Measurements from ENCODE around the gene KCNJ9.
A peak's percentile ranks its signal among the peaks of the same experiment; 100 is the strongest.
"Not testable (repeated sequence)": the region's sequence is repeated elsewhere in the genome, so short reads cannot be mapped to it uniquely, and the experiment has no call there.

The KCNJ9 gene

DNA sequence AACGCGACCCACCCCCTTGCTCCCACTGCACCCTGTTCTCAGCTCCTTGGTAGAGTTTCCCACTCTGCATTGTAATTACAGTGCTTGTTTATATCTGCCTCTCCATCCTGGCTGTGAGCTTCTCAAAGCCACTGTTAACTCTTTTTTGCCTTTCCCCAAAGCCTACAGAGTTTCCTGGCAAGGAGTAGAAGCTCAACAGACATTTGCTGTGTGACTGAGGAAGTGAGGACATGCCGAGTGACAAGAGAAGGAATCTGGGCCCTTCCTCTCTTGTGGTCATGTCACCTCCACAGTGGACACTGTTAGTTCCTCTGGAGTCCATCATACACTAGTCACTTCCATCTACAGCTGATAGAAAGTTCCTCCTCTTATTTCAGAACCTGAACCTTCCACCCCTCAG, 23.1 kb downstream of the KCNJ9 start:
- DNase-seq = no peak

DNA sequence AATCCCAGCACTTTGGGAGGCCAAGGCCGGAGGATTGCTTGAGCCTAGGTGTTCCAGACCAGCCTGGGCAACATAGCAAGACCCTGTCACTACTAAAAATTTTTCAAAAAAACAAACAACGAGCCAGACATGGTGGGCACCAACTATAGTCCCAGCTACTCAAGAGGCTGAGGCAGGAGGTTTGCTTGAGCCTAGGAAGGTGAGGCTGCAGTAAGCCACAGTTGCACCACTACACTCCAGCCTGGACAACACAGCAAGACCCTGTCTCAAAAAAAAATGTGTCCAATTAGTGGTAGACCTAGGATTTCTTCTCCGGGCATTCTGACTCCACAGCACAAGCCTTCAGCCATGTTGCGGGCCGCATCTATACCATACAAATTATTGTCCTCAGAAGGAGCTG, 23.8 kb downstream of the KCNJ9 start:
- no peak for DNase-seq

DNA sequence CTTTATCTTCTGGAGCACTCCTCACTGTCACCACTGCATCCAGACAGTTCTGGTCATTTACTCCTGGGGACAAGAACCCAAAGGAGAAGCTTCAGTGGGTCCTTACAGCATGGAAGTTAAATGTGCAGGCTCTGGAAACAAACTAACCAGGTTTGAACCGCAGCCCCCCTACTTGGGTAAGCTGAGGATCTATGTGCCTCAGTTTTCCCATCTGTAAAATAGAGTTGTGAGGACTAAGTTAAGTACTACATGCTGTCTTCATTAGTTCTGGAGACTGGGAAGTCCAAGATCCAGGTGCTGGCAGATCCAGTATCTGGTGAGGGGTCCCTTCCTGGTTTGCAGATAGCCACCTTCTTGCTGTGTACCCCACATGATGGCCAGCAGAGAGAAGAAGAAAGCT, 26.2 kb downstream of the KCNJ9 start:
- no peak for DNase-seq

DNA sequence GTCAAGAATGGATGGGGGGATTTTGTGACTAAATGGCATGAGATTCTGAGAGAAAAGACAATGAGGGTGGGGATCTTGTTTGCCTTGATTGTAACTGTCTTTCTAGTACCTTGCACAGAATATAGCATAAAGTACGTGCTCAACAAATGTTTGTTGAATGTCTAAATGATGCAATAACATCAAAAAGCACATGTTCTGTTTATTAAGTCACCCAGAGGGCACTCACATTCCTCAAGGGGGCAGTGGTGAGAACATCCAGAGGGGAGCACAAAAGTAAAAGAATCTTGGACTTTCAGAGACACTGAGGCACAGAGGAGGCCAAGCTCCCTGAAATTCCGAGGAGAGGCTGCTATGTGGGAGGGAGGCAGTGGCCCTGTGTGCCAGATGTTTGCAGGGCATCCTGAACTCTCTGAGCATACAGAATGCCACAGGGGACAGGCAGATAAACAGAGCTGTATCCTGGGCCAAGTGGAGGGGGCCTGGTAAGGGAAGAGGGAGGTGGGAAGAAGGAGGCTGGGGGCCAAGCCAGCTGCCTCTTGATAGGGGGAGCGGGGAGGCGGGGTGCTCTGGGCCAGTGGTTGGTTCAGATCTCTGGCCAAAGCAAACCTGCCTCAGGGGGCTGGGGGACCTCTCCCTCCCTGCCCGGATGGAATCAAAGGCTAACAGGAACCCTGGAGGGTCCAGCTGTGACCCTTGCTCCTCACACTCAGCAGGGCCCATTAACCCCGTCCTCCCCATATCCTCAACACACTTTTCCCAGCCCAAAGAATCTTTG, 27.7 kb downstream of the KCNJ9 start:
- peak; percentile 64 for DNase-seq

DNA sequence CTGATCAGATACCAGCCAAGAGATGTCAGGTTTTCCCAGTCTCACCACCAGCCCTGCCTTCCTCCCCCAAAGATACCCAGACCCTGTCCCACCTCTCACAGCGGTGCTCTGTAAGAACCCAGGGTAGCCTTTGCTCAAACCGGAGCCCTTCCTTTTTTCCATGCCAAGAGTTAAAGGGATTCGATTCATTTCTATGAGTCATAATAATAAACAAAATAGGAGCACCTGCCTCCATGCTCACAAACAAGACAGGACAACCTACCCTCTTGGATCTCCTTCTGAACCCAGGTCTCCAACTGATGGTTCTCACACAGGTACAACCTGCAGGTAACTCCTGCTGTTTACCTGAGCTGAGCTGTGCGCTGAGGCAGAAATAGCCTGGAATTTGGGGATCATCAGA, 28.3 kb downstream of the KCNJ9 start:
- DNase-seq = no peak

DNA sequence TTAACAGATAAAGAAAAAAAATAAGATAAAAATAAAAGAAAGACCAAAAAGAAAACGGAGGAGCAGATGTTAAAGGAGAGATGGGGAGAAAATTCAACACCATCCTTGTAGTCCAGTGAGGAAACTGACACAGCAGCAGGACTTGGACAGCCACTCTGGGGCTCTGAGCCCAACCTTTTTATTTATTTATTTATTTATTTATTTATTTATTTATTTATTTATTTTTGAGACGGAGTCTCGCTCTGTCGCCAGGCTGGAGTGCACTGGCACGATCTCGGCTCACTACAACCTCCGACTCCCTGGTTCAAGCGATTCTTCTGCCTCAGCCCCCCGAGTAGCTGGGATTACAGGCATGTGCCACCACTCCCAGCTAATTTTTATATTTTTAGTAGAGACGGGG, 30.1 kb downstream of the KCNJ9 start:
- not testable (repeated sequence) for DNase-seq

DNA sequence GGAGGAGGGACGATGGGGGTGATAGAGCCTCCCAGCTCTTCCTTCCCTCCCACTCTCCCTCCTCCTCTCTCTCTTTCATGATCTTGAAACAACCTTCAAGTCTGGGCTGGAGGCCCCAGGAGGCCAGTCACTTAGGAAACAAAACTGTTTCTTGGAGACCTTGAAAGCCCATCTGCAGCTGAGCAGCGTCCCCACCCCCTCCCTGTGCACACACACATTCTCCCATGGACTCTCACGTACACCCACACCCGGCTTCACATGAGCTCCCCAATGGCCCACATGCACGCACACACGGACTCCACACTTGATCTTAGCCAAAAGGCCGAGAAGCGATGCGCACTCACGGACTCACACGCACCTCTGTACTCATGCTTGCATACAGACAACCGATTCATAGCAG, 31.0 kb downstream of the KCNJ9 start:
- no peak for DNase-seq

DNA sequence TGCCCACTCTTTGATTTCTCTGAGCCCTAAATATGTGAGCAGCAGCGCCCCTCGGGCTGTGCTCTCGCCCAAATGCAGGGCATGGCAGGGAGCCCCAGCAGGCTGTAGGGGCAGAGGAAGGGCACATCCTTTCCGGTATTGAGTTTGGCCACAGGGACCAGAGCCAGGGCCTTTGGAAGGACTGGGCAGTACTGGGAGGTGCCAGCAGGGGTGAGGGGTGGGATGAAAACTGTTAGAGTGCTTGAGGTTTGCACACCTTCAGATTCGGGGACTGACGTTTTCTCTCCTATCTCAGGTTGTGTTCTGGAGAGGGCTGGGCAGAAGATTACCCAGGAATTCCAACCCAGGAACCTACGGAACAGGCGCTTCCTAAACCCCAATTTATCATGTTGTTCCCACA, 32.1 kb downstream of the KCNJ9 start:
- no peak for DNase-seq

DNA sequence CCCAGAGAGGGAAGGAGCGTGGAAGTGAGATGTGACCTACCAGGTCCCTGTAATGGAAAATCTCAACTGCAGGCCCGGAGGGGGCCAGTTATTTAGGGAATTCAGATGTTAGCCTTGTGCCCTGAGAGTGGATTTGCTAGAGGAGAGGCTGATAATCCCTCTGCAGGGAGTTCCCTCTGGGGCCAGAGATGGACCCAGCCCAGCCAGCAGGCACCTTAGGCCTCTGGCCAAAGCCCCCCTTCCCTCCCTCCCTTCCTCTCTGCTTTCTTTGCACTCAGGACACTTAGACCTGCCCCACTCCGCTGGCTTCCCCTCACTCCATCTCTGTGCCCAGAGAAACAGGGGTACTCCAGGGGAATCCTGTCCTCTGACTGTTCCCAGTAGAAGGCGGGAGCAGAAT, 32.7 kb downstream of the KCNJ9 start:
- DNase-seq = no peak

DNA sequence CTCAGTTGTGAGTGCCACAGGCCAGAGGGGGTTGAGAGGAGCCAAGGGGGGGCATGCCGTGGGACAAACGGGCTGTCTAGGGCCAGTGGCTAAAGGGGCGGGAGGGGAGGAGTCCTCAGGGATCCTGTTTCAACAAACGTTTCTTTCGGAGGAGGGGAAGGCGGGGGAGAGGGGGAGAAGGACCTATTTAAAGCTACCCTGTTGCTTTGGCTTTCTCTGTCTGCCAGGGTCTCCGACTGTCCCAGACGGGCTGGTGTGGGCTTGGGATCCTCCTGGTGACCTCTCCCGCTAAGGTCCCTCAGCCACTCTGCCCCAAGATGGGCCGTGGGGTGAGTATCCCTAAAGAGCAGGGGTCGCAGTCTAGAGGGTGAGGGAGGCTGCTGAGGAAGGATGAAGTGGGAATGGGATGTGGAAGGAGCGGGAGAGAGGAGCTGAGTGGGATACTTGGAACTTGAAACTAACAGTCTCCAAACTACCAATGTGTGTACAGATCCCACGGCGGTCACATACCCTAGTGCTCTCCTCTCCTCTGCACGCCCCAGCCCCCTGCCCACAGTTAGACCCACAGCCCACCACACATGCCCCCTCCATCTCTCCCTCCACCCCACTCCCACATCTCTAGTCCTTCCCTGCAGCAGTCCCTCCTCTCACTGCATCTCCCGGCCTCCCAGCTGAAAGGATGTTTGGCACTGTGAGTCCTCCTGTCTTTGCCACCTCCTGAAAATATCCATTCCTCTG, 34.4 kb downstream of the KCNJ9 start, which contains the start of gene ATP1A2:
Gene ATP1A2 (plus strand): TSS at position 215 of the 738 bp plus-strand sequence. CDS start 103 bp downstream, at position 318.
- DNase-seq = no peak

DNA sequence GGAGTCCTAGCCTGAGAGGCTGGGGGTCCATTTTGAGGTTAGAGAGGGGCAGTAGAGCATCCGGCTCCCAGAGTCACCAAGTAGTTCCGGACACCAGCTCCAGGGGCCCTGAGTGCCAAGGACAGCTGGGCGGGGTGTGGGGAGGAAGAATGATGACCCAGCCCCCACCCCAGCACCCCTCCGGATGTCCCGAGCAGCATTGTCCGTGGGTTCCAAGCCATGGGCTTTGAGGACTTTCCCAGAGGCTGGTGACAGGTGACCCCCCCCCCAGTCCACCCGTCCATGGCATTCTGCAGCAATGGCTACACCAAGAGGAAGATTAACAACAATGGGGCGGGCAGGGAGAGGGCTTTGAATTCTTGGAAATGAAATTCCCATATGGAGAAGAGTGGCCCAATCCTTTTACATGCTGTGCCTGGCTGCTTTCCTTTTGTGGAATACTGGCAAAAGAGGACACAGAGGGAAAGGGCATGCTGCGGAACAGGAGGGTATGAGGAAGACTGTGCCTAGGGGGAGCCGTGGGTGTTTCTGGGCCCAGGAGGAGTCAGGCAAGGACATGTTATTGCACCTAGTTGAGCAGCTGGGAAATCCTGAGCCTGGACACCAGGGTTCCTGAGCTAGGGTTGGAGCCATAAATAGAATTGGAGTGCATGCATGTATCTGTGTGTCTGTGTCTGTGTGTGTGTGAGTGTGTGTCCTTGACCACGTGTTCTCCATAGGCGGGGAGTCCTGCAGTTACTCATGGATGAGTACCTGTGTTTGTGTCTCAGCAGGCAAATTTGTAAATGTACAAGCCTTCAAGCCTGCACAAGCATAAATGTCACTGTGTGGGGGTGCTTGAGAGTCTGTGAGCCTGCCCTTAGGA, 35.2 kb downstream of the KCNJ9 start:
- peak; percentile 31 for DNase-seq

DNA sequence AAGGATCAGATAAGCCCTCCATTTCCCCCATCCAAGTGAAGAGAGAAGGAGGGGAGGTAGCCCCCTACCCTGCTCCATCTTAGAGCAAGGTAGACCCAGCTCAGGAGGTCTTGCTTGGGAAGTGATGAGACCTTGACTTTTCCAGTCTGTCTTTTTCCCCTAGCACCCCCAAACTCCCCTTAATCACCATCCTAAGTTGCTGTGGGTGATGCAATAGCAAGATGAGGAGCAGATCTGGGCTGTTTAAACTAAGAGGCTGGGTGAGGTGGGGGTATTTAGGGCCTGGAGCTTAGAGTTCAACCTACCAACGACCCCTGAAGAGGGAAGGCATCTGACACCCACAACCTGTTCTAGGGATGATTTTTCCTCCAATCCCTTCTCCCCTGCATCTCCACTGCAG, 36.0 kb downstream of the KCNJ9 start:
- DNase-seq = no peak

DNA sequence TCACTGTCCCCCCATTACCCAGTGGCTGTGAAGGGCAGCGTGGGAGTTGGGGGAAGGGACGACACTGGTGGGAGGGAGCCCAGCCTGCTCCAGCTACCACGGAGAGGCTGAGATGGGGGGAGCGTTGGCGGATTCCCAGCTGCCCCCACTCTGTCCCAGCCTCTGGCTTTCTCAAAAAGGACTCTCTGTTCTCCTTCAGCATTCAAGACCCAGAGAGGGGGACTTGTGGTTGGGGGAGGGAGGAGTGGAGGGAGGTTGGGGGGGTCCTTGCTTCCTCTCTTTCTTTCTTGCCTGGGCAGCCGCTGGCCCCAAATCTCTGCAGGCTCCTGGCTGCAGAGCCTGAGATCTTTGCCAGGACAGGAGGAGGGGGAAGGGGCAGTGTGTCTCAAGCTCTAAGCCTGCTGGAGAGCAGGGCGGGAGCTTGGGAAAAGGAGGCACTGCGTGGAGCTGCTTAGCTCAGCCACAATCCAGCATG, 36.4 kb downstream of the KCNJ9 start:
- peak; percentile 28 for DNase-seq

DNA sequence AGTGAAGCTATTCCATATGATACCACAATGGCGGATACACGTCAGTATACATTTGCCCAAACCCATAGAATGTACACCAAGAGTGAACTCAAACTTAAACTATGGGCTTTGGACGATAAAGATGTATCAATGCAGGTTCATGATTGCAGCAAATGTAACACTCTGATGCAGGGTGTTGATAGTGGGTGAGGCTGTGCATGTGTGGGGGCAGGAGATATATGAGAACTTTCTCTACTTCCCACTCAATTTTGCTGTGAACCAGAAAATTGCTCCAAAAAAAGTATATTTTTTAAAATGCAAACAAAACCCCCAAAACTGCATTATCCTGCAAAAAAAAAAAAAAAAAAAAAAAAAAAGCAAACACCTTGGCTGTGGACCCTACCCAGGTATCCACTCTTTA, 37.6 kb downstream of the KCNJ9 start:
- no peak for DNase-seq

DNA sequence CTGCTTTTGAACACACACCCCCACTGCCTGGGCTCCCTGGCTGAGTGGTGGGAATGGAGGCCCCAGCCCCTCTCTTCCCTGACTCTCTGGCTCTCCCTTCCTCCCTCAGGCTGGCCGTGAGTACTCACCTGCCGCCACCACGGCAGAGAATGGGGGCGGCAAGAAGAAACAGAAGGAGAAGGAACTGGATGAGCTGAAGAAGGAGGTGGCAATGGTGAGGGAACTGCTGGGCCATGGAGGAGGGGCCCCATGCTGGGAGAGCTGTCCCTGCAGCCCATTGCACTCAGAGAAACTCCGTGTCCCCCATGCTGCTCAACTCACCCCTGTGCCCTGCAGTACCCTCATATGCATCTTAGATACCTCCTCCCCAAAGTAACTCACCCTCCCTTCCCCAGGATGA, 39.5 kb downstream of the KCNJ9 start:
- no peak for DNase-seq

DNA sequence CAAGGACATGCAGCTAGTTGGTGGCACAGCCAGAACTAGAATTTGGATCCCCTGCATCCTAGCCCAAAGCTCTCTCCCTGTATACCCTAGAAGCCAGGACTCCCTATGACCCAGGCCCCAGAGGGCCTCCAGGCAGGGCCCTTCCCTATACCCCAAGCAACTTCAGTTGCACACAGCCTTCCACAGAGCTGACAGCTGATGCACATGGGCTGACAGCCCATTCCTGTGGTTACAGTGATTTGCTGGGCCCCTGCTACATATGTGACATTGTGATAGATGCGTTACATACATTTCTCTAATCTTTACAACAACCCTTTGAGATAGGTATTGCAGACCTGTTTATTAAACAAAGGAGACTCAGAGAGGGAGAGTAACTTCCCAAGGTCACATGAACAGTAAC, 40.0 kb downstream of the KCNJ9 start:
- no peak for DNase-seq

DNA sequence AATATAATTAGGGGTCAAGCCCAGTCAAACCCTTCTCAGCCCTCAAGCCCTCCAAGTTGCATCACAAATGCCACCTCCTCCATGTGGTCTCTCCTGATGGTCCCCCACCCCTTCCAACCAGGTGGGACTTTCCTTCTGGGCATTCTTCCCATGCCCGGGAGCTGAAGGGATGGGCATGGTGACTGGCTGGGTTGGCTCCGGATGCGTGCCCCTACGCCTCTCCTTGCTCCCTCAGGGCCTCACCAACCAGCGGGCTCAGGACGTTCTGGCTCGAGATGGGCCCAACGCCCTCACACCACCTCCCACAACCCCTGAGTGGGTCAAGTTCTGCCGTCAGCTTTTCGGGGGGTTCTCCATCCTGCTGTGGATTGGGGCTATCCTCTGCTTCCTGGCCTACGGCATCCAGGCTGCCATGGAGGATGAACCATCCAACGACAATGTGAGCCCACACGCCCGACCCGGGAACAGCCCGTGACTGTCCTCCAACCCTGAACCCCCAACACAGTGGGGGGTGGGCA, 41.7 kb downstream of the KCNJ9 start:
- no peak for DNase-seq

DNA sequence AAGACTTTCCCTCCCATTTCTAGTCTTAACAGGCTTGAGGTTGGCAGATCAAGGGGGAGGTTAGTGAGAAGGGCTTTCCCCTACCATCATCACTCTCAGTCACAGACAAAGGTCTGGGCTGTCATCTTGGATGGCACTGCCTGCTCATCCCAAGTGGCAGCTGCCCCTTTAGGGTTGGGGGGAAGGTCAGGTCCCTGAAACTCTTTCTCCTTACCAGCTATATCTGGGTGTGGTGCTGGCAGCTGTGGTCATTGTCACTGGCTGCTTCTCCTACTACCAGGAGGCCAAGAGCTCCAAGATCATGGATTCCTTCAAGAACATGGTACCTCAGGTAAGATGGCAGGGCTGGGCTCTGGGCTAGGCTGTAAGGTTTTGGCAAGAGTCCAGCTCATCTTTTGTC, 42.4 kb downstream of the KCNJ9 start:
- no peak for DNase-seq

DNA sequence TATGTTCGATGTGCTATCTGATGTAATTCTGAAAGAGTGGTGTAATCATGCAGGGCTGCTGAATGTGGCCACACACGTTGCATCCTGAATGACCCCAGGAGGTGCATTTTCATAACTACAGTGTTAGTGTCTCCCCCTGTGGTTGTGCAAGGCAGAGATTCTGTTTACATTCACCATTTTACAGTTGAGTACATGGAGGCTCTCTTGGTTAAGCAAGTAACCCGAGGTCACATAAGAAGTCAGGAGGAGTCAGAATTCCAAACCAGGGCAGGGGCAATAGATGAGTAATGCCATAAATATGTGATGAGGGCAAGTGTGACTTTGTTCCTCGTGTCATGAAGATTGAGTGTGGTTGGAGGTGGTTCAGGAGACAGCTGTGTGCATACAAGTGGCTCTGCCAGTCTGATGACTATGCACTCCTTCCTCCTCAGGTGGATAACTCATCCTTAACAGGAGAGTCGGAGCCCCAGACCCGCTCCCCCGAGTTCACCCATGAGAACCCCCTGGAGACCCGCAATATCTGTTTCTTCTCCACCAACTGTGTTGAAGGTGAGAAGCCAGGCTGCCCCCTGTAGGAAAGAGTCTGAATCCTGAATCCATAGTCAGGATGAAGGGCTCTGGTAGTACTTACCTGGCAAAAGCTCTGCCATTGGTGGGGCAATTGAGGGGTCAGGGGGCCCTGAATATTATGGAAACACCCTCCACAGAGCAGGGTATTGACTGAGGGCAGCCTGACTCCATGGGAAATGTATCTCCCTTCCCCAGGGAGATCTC, 43.6 kb downstream of the KCNJ9 start:
- DNase-seq = peak; percentile 92

DNA sequence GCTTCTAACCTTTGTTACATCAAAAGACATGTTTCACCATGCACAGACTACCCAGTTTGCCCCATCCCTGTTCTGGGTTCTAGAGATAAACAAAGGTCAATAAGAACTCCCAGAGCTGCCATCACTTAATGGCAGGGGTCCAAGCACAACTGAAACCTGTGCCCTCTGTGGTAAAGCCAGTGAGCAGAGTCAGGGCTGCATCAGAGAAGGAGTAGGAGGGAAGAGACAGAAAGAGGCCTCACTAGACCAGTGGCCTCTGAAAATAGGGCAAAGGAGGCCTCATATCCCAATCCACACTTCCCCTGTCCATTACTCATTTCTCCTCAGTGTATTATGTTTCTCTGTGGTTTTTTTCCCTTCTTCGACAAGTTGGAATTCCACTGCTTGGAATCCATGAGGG, 44.4 kb downstream of the KCNJ9 start:
- DNase-seq = peak; percentile 30

DNA sequence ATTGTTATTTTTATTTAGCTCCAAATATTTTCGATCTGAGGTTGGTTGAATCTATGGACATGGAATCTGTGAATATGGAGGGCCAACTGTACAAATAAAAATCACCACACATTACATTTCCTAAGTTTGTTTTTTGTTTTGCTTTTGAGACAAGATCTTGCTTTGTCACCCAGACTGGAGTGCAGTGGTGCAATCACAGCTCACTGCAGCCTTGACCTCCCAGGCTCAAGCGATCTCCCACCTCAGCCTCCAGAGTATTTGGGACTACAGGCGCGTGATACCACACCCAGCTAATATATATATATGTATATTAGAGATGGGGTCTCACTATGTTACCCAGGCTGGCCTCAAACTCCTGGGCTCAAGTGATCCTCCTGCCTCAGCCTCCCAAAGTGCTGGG, 45.0 kb downstream of the KCNJ9 start:
- not testable (repeated sequence) for DNase-seq

DNA sequence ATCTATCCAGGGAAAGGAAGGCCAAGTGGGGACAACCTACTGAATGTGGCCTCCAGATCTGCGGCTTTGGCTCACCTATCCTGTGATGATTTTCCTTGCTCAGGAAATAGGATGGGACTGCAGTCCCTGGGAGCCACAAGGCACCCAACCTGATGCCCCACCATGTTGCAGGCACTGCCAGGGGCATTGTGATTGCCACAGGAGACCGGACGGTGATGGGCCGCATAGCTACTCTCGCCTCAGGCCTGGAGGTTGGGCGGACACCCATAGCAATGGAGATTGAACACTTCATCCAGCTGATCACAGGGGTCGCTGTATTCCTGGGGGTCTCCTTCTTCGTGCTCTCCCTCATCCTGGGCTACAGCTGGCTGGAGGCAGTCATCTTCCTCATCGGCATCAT, 46.0 kb downstream of the KCNJ9 start:
- no peak for DNase-seq

All from fibroblast of skin of back (primary cell).